ENCODE data around the gene EGLN1. TPM values are rescaled to one million over a fixed set of nuclear protein-coding genes. Genes with fewer than 3 reads are reported as not detected.

Gene EGLN1
- total RNA-seq, 1 donor from 2014 or later: 29.7 TPM

GRCh38 chr1:231404318-231404717 is 17.8 kb downstream of the EGLN1 start:
- no peak for DNase-seq
- no peak for ATAC-seq
- H3K27ac ChIP-seq: no peak overlapping the region
- H3K9me3 ChIP-seq: no peaks in the 10 kb centered on the region
- H3K4me3 ChIP-seq: no peak overlapping the region
- H3K27me3 ChIP-seq (ENCODE audit: low read depth): no peaks in the 10 kb centered on the region
- H3K36me3 ChIP-seq: no peaks in the 10 kb centered on the region
- intact Hi-C loops (cut with DNase I): no loop called here
- TF ChIP-seq, protein P1, sequence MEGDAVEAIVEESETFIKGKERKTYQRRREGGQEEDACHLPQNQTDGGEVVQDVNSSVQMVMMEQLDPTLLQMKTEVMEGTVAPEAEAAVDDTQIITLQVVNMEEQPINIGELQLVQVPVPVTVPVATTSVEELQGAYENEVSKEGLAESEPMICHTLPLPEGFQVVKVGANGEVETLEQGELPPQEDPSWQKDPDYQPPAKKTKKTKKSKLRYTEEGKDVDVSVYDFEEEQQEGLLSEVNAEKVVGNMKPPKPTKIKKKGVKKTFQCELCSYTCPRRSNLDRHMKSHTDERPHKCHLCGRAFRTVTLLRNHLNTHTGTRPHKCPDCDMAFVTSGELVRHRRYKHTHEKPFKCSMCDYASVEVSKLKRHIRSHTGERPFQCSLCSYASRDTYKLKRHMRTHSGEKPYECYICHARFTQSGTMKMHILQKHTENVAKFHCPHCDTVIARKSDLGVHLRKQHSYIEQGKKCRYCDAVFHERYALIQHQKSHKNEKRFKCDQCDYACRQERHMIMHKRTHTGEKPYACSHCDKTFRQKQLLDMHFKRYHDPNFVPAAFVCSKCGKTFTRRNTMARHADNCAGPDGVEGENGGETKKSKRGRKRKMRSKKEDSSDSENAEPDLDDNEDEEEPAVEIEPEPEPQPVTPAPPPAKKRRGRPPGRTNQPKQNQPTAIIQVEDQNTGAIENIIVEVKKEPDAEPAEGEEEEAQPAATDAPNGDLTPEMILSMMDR (IDR thresholded peaks at IDR 0.05): no peak
- peaks cover 21% of the 10 kb centered on the region for H3K4me1 ChIP-seq

GRCh38 chr1:231401478-231401877 is 20.6 kb downstream of the EGLN1 start:
- Histone ChIP-seq H3K27ac (no peak overlapping the region), H3K27me3 (ENCODE audit: low read depth) (no peaks in the 10 kb centered on the region), H3K4me1 (no peaks in the 10 kb centered on the region), H3K4me3 (no peak overlapping the region), H3K36me3 (no peaks in the 10 kb centered on the region), H3K9me3 (no peaks in the 10 kb centered on the region)
- TF ChIP-seq, protein P1 (IDR thresholded peaks at IDR 0.05): no peak
- ATAC-seq: no peak
- DNase-seq: no peak
- intact Hi-C loops (cut with DNase I): no loop called here

- H3K4me1 ChIP-seq: peaks cover 21% of the 10 kb centered on the region
Measured at GRCh38 chr1:231397886-231398671, 24.0 kb downstream of the EGLN1 start.

DNA sequence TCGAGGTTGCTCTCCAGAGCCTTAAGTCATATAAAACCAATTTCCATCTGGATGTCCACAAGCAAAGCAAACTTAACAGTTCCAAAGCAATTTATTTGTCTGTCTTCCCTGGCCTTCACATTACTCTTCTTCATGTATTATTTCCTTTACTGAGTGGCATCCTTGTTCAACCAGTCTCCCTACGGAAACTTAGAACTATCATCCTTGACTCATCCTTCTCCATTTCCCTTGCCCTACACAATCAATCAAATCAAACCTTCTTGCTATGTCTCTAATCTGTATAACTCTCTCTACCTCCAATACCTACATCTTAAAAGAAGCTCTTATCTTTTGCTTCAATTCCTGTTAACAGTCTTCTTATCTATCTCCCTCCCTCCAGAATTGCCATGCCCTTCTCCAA is 25.4 kb downstream of the EGLN1 start:
- no peaks in the 10 kb centered on the region for H3K9me3 ChIP-seq
- no peak overlapping the region for H3K4me3 ChIP-seq
- TF ChIP-seq, protein P1 (IDR thresholded peaks at IDR 0.05): no peak
- no peaks in the 10 kb centered on the region for H3K27me3 ChIP-seq (ENCODE audit: low read depth)
- ATAC-seq: no peak
- intact Hi-C loops (cut with DNase I): no loop called here
- no peak overlapping the region for H3K27ac ChIP-seq
- H3K4me1 ChIP-seq: peaks cover 21% of the 10 kb centered on the region
- H3K36me3 ChIP-seq: no peaks in the 10 kb centered on the region
- DNase-seq: no peak

More at GRCh38 chr1:231397886-231398671, 24.0 kb downstream of the EGLN1 start:
- TF ChIP-seq, protein P1 (IDR thresholded peaks at IDR 0.05): no peak
- Histone ChIP-seq H3K4me3 (no peak overlapping the region), H3K9me3 (no peaks in the 10 kb centered on the region), H3K27me3 (ENCODE audit: low read depth) (no peaks in the 10 kb centered on the region), H3K27ac (no peak overlapping the region), H3K36me3 (no peaks in the 10 kb centered on the region)
- ATAC-seq (no peak), DNase-seq (no peak)
- intact Hi-C loops (cut with DNase I): no loop called here

- ATAC-seq (no peak), DNase-seq (no peak)
- peaks cover 21% of the 10 kb centered on the region for H3K4me1 ChIP-seq
- H3K27me3 ChIP-seq (ENCODE audit: low read depth): no peaks in the 10 kb centered on the region
- H3K36me3 ChIP-seq: no peaks in the 10 kb centered on the region
- no peak overlapping the region for H3K4me3 ChIP-seq
- no peak overlapping the region for H3K27ac ChIP-seq
- TF ChIP-seq, protein P1 (IDR thresholded peaks at IDR 0.05): no peak
- intact Hi-C loops (cut with DNase I): no loop called here
- no peaks in the 10 kb centered on the region for H3K9me3 ChIP-seq
Measured at GRCh38 chr1:231395998-231396390, 26.1 kb downstream of the EGLN1 start.
